ENCODE results near the gene PHLDB1. TPM values are rescaled to one million over a fixed set of nuclear protein-coding genes. Genes with fewer than 3 reads are reported as not detected.

PHLDB1 gene
- total and polyA plus RNA-seq, 4 donors, result 4.8 to 15.4 (median 6.0) TPM

DNA sequence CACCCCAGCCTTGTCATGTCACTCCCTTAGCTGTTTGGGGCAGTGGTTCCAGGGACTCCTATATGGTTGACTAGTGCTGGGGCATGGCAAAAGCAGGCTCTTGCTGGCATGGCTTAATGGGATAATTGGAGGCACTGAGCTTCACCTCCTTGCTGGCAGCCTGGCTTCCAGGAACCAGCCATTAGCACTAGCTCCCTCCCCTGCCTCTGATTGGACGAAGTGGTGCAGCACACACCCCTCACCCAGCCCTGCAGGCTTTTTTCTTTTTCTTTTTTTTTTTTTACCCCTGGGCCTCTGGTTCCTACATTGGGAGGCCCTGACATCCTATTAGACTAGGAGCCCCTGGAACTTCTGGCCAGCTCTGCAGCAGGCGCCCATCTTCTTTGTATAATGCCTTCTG lies 18.6 kb downstream of the PHLDB1 start:
- peaks cover 0 to 10% (median 0%) of the 10 kb centered on the region in 4 donors for H3K4me1 ChIP-seq (ENCODE audit: control insufficient read depth in 4 of 4, insufficient read depth in 4 of 4, low read length in 3 of 4)
- H3K4me3 ChIP-seq (ENCODE audit: low read depth in 1 of 3, low read length in 3 of 3), result no peak overlapping the region
- H3K36me3 ChIP-seq (ENCODE audit: control insufficient read depth in 4 of 4, insufficient read depth in 3 of 4, low read depth in 1 of 4, low read length in 3 of 4), result peaks cover 0 to 3% (median 0%) of the 10 kb centered on the region in 4 donors
- no peaks in the 10 kb centered on the region for H3K9me3 ChIP-seq (ENCODE audit: control insufficient read depth in 4 of 4, low read length in 3 of 4)
- 94% methylated on average over 2 of the region's 2 CpGs for WGBS
- no peak overlapping the region for H3K27ac ChIP-seq (ENCODE audit: low read depth in 1 of 2, low read length in 2 of 2)
- DNase-seq (ENCODE audit: low spot score), result no peak
- TF ChIP-seq, protein P1, sequence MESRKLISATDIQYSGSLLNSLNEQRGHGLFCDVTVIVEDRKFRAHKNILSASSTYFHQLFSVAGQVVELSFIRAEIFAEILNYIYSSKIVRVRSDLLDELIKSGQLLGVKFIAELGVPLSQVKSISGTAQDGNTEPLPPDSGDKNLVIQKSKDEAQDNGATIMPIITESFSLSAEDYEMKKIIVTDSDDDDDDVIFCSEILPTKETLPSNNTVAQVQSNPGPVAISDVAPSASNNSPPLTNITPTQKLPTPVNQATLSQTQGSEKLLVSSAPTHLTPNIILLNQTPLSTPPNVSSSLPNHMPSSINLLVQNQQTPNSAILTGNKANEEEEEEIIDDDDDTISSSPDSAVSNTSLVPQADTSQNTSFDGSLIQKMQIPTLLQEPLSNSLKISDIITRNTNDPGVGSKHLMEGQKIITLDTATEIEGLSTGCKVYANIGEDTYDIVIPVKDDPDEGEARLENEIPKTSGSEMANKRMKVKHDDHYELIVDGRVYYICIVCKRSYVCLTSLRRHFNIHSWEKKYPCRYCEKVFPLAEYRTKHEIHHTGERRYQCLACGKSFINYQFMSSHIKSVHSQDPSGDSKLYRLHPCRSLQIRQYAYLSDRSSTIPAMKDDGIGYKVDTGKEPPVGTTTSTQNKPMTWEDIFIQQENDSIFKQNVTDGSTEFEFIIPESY (IDR thresholded peaks at IDR 0.05), result no peak
- no peak for TF ChIP-seq EGR1 (IDR thresholded peaks at IDR 0.05; ENCODE audit: low read depth in 2 of 2)
- no peak for TF ChIP-seq RXRA (IDR thresholded peaks at IDR 0.05)
- no peak for TF ChIP-seq GABPA (IDR thresholded peaks at IDR 0.05 in 1 of 2, conservative IDR thresholded peaks at IDR 0.05 in 1 of 2)
- no peak for TF ChIP-seq HNF4A (conservative IDR thresholded peaks at IDR 0.05)
- no peak for TF ChIP-seq TAF1 (conservative IDR thresholded peaks at IDR 0.05)
- no peak for TF ChIP-seq ATF3 (IDR thresholded peaks at IDR 0.05)
- TF ChIP-seq RAD21 (IDR thresholded peaks at IDR 0.05), result no peak
- TF ChIP-seq NR2F2 (IDR thresholded peaks at IDR 0.05), result no peak
- no peak for TF ChIP-seq FOXA1 (IDR thresholded peaks at IDR 0.05)
- no peak for TF ChIP-seq JUND (IDR thresholded peaks at IDR 0.05)
- no peak overlapping the region for H3K9ac ChIP-seq (ENCODE audit: low read depth in 1 of 2, low read length in 2 of 2)
- peaks cover 0 to 4% (median under 1%) of the 10 kb centered on the region in 4 donors for H3K27me3 ChIP-seq (ENCODE audit: control insufficient read depth in 4 of 4, insufficient read depth in 4 of 4, low read length in 3 of 4)

- peaks cover 0 to under 1% (median 0%) of the 10 kb centered on the region in 4 donors for H3K27me3 ChIP-seq (ENCODE audit: control insufficient read depth in 4 of 4, insufficient read depth in 4 of 4, low read length in 3 of 4)
- H3K9ac ChIP-seq (ENCODE audit: low read depth in 1 of 2, low read length in 2 of 2), result no peak overlapping the region
- DNase-seq (ENCODE audit: low spot score), result no peak
- no peaks in the 10 kb centered on the region for H3K9me3 ChIP-seq (ENCODE audit: control insufficient read depth in 4 of 4, low read length in 3 of 4)
- no peak overlapping the region for H3K4me3 ChIP-seq (ENCODE audit: low read depth in 1 of 3, low read length in 3 of 3)
- peaks cover 0 to 3% (median 0%) of the 10 kb centered on the region in 4 donors for H3K36me3 ChIP-seq (ENCODE audit: control insufficient read depth in 4 of 4, insufficient read depth in 3 of 4, low read depth in 1 of 4, low read length in 3 of 4)
- TF ChIP-seq, protein P1 (IDR thresholded peaks at IDR 0.05), result no peak
- TF ChIP-seq YY1 (IDR thresholded peaks at IDR 0.05) (no peak), RAD21 (IDR thresholded peaks at IDR 0.05) (no peak), NR2F2 (IDR thresholded peaks at IDR 0.05) (no peak), RXRA (IDR thresholded peaks at IDR 0.05) (no peak), FOXA1 (IDR thresholded peaks at IDR 0.05) (no peak), HNF4A (conservative IDR thresholded peaks at IDR 0.05) (no peak), ATF3 (IDR thresholded peaks at IDR 0.05) (no peak), GABPA (IDR thresholded peaks at IDR 0.05 in 1 of 2, conservative IDR thresholded peaks at IDR 0.05 in 1 of 2) (no peak), HNF4G (IDR thresholded peaks at IDR 0.05) (no peak)
- TF ChIP-seq, protein P2, sequence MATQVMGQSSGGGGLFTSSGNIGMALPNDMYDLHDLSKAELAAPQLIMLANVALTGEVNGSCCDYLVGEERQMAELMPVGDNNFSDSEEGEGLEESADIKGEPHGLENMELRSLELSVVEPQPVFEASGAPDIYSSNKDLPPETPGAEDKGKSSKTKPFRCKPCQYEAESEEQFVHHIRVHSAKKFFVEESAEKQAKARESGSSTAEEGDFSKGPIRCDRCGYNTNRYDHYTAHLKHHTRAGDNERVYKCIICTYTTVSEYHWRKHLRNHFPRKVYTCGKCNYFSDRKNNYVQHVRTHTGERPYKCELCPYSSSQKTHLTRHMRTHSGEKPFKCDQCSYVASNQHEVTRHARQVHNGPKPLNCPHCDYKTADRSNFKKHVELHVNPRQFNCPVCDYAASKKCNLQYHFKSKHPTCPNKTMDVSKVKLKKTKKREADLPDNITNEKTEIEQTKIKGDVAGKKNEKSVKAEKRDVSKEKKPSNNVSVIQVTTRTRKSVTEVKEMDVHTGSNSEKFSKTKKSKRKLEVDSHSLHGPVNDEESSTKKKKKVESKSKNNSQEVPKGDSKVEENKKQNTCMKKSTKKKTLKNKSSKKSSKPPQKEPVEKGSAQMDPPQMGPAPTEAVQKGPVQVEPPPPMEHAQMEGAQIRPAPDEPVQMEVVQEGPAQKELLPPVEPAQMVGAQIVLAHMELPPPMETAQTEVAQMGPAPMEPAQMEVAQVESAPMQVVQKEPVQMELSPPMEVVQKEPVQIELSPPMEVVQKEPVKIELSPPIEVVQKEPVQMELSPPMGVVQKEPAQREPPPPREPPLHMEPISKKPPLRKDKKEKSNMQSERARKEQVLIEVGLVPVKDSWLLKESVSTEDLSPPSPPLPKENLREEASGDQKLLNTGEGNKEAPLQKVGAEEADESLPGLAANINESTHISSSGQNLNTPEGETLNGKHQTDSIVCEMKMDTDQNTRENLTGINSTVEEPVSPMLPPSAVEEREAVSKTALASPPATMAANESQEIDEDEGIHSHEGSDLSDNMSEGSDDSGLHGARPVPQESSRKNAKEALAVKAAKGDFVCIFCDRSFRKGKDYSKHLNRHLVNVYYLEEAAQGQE (IDR thresholded peaks at IDR 0.05), result no peak
- TF ChIP-seq, protein P3, sequence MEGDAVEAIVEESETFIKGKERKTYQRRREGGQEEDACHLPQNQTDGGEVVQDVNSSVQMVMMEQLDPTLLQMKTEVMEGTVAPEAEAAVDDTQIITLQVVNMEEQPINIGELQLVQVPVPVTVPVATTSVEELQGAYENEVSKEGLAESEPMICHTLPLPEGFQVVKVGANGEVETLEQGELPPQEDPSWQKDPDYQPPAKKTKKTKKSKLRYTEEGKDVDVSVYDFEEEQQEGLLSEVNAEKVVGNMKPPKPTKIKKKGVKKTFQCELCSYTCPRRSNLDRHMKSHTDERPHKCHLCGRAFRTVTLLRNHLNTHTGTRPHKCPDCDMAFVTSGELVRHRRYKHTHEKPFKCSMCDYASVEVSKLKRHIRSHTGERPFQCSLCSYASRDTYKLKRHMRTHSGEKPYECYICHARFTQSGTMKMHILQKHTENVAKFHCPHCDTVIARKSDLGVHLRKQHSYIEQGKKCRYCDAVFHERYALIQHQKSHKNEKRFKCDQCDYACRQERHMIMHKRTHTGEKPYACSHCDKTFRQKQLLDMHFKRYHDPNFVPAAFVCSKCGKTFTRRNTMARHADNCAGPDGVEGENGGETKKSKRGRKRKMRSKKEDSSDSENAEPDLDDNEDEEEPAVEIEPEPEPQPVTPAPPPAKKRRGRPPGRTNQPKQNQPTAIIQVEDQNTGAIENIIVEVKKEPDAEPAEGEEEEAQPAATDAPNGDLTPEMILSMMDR (IDR thresholded peaks at IDR 0.05; ENCODE audit: low read depth, low read length, missing input control), result no peak
- WGBS, result 95% methylated on average over 10 of the region's 10 CpGs
- H3K4me1 ChIP-seq (ENCODE audit: control insufficient read depth in 4 of 4, insufficient read depth in 4 of 4, low read length in 3 of 4), result no peaks in the 10 kb centered on the region
- no peak overlapping the region for H3K27ac ChIP-seq (ENCODE audit: low read depth in 1 of 2, low read length in 2 of 2)
Observed at GRCh38 chr11:118627566-118627965, 20.2 kb downstream of the PHLDB1 start.
